K562 (cell line): ENCODE data around the gene LY6G6C. TPM values are rescaled to one million over a fixed set of nuclear protein-coding genes. Genes with fewer than 3 reads are reported as not detected.

Experiments
- FUS ChIP-seq: fragments of 200-400 bp; formaldehyde crosslinking; optimal IDR thresholded peaks from 2 replicates; pipeline ENCODE3; 2017; ENCODE audit warnings: low read depth, low read length
- HOXB6 ChIP-seq: fragments of 250-450 bp; sonication (Bioruptor Pico); IDR thresholded peaks from 2 replicates; pipeline ENCODE4 v1.5.1; 2022; ENCODE audit warnings: mild to moderate bottlenecking, borderline replicate concordance
- MXI1 ChIP-seq: IDR thresholded peaks from 2 replicates; pipeline ENCODE4 v1.6.1; 2011; ENCODE audit warnings: low read depth, mild to moderate bottlenecking, improper control_type of control experiment, low read length
- PML ChIP-seq: IDR thresholded peaks from 2 replicates; pipeline ENCODE4 v1.6.1; 2012; ENCODE audit warnings: low read length, inconsistent platforms
- ZC3H4 ChIP-seq: sonication (generic); formaldehyde crosslinking; IDR thresholded peaks from 2 replicates; pipeline ENCODE4 v1.9.0; 2021; ENCODE audit warnings: missing genetic modification reagents, borderline replicate concordance
- ZNF77 ChIP-seq: fragments of 250-450 bp; sonication (Bioruptor Pico); IDR thresholded peaks from 2 replicates; pipeline ENCODE4 v1.5.0; 2020
- polyA plus RNA-seq, 8 experiments: library from polyadenylated mRNA; depleted of rRNA in 4 of 8; stranded (reverse) in 5 of 8; unstranded in 3 of 8; fragments of >200 nt; fragmentation: Nextera tagmentation in 2 of 8; fragmentation: Illumina TruSeq in 1 of 8; extraction: Ambion mirVana in 2 of 8; extraction: Trizol in 1 of 8; gene quantifications; 2 replicates each; pipeline versions ENCODE4 v1.2.1 to v1.2.3, GENCODE V29; 2011 to 2014; ENCODE audit warnings: inconsistent platforms in 1 of 8, missing spikeins in 1 of 8
- total RNA-seq, 7 experiments: library from RNA; depleted of rRNA in 6 of 7; stranded (reverse); fragments of >200 nt in 6 of 7; fragmentation: Illumina TruSeq in 2 of 7; extraction: Trizol in 2 of 7; gene quantifications; 2 replicates each; pipeline versions ENCODE4 v1.2.1 to v1.2.3, GENCODE V29; 2011 to 2021; ENCODE audit warnings: low replicate concordance in 1 of 7
- TF ChIP-seq, protein P1 (sequence below): fragments of 450-650 bp; IDR thresholded peaks from 2 replicates; pipeline ENCODE4 v1.6.1; 2016; ENCODE audit warnings: mild to moderate bottlenecking, moderate library complexity
- TF ChIP-seq, protein P2 (sequence below): fragments of 450-650 bp; IDR thresholded peaks from 2 replicates; pipeline ENCODE4 v1.6.1; 2016; ENCODE audit warnings: missing biosample characterization, missing genetic modification characterization
- TF ChIP-seq, protein P3 (sequence below): fragments of 450-650 bp; formaldehyde crosslinking; IDR thresholded peaks from 2 replicates; pipeline ENCODE4 v1.4.0; 2022; ENCODE audit warnings: missing genetic modification characterization
- TF ChIP-seq, protein P4 (sequence below): fragments of 250-450 bp; sonication (Bioruptor Pico); IDR thresholded peaks from 2 replicates; pipeline ENCODE4 v1.8.0; 2022; ENCODE audit warnings: moderate library complexity, mild to moderate bottlenecking, inconsistent platforms
- TF ChIP-seq, protein P5 (sequence below): IDR thresholded peaks from 2 replicates; pipeline ENCODE4 v1.6.1; 2011; ENCODE audit warnings: borderline replicate concordance, low read depth, mild to moderate bottlenecking, moderate library complexity, low read length; ENCODE audit not compliant: insufficient read depth, poor library complexity, severe bottlenecking

Gene LY6G6C
- total and polyA plus RNA-seq, 9 of the 15 experiments (the other 6 are each of a cell fraction or from before 2014, with no cell fraction given): 0.06 to 0.20 TPM; not detected in 7

DNA sequence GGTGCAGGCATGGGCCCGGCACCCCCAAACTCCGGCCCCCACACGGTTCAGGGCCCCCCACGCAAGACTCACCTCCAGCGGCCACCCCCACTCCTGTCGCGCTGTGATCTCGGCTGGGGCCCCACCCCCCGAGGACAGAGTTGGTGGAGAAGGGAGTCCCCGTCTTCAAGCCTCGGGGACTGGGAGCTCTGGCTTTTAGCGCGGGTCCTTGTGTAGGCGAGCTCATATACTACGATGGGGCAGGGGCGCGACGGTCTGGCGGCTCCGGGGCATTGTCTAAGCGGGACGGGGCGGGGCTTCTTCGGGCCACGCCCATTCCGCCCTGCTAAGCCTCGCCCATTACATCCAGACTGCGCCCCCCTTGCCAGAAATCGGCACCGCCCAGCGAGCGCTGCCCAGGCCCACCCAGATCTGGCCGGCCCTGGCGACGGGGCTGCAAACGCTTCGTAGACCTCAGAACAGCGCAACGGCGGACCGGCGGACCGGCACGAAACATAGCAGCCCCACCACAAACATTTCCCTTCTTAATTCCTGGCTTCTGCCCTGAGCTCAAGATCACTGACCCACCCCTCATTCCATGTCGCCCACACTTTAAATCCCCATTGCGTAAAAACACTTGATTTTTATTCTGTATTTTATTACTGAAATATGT lies 8.6 kb upstream of the LY6G6C start (continued):
- TF ChIP-seq, protein P1, sequence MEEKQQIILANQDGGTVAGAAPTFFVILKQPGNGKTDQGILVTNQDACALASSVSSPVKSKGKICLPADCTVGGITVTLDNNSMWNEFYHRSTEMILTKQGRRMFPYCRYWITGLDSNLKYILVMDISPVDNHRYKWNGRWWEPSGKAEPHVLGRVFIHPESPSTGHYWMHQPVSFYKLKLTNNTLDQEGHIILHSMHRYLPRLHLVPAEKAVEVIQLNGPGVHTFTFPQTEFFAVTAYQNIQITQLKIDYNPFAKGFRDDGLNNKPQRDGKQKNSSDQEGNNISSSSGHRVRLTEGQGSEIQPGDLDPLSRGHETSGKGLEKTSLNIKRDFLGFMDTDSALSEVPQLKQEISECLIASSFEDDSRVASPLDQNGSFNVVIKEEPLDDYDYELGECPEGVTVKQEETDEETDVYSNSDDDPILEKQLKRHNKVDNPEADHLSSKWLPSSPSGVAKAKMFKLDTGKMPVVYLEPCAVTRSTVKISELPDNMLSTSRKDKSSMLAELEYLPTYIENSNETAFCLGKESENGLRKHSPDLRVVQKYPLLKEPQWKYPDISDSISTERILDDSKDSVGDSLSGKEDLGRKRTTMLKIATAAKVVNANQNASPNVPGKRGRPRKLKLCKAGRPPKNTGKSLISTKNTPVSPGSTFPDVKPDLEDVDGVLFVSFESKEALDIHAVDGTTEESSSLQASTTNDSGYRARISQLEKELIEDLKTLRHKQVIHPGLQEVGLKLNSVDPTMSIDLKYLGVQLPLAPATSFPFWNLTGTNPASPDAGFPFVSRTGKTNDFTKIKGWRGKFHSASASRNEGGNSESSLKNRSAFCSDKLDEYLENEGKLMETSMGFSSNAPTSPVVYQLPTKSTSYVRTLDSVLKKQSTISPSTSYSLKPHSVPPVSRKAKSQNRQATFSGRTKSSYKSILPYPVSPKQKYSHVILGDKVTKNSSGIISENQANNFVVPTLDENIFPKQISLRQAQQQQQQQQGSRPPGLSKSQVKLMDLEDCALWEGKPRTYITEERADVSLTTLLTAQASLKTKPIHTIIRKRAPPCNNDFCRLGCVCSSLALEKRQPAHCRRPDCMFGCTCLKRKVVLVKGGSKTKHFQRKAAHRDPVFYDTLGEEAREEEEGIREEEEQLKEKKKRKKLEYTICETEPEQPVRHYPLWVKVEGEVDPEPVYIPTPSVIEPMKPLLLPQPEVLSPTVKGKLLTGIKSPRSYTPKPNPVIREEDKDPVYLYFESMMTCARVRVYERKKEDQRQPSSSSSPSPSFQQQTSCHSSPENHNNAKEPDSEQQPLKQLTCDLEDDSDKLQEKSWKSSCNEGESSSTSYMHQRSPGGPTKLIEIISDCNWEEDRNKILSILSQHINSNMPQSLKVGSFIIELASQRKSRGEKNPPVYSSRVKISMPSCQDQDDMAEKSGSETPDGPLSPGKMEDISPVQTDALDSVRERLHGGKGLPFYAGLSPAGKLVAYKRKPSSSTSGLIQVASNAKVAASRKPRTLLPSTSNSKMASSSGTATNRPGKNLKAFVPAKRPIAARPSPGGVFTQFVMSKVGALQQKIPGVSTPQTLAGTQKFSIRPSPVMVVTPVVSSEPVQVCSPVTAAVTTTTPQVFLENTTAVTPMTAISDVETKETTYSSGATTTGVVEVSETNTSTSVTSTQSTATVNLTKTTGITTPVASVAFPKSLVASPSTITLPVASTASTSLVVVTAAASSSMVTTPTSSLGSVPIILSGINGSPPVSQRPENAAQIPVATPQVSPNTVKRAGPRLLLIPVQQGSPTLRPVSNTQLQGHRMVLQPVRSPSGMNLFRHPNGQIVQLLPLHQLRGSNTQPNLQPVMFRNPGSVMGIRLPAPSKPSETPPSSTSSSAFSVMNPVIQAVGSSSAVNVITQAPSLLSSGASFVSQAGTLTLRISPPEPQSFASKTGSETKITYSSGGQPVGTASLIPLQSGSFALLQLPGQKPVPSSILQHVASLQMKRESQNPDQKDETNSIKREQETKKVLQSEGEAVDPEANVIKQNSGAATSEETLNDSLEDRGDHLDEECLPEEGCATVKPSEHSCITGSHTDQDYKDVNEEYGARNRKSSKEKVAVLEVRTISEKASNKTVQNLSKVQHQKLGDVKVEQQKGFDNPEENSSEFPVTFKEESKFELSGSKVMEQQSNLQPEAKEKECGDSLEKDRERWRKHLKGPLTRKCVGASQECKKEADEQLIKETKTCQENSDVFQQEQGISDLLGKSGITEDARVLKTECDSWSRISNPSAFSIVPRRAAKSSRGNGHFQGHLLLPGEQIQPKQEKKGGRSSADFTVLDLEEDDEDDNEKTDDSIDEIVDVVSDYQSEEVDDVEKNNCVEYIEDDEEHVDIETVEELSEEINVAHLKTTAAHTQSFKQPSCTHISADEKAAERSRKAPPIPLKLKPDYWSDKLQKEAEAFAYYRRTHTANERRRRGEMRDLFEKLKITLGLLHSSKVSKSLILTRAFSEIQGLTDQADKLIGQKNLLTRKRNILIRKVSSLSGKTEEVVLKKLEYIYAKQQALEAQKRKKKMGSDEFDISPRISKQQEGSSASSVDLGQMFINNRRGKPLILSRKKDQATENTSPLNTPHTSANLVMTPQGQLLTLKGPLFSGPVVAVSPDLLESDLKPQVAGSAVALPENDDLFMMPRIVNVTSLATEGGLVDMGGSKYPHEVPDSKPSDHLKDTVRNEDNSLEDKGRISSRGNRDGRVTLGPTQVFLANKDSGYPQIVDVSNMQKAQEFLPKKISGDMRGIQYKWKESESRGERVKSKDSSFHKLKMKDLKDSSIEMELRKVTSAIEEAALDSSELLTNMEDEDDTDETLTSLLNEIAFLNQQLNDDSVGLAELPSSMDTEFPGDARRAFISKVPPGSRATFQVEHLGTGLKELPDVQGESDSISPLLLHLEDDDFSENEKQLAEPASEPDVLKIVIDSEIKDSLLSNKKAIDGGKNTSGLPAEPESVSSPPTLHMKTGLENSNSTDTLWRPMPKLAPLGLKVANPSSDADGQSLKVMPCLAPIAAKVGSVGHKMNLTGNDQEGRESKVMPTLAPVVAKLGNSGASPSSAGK: no peak
- TF ChIP-seq ZC3H4: no peak
- peak; percentile 86 for TF ChIP-seq PML
- TF ChIP-seq, protein P2, sequence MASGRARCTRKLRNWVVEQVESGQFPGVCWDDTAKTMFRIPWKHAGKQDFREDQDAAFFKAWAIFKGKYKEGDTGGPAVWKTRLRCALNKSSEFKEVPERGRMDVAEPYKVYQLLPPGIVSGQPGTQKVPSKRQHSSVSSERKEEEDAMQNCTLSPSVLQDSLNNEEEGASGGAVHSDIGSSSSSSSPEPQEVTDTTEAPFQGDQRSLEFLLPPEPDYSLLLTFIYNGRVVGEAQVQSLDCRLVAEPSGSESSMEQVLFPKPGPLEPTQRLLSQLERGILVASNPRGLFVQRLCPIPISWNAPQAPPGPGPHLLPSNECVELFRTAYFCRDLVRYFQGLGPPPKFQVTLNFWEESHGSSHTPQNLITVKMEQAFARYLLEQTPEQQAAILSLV (tag): no peak
- TF ChIP-seq ZNF77 (CRISPR knock-in tag): peak; percentile 98
- TF ChIP-seq MXI1: no peak
- TF ChIP-seq HOXB6: peak; percentile 72
- peak; percentile 67 for TF ChIP-seq FUS
- TF ChIP-seq, protein P3, sequence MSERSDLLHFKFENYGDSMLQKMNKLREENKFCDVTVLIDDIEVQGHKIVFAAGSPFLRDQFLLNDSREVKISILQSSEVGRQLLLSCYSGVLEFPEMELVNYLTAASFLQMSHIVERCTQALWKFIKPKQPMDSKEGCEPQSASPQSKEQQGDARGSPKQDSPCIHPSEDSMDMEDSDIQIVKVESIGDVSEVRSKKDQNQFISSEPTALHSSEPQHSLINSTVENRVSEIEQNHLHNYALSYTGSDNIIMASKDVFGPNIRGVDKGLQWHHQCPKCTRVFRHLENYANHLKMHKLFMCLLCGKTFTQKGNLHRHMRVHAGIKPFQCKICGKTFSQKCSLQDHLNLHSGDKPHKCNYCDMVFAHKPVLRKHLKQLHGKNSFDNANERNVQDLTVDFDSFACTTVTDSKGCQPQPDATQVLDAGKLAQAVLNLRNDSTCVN (CRISPR knock-in tag): peak; percentile 97
- TF ChIP-seq, protein P4, sequence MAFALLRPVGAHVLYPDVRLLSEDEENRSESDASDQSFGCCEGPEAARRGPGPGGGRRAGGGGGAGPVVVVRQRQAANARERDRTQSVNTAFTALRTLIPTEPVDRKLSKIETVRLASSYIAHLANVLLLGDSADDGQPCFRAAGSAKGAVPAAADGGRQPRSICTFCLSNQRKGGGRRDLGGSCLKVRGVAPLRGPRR (CRISPR knock-in tag): 0 out of 2 replicates have a peak, but pooled peaks have one; percentile 64
- TF ChIP-seq, protein P5, sequence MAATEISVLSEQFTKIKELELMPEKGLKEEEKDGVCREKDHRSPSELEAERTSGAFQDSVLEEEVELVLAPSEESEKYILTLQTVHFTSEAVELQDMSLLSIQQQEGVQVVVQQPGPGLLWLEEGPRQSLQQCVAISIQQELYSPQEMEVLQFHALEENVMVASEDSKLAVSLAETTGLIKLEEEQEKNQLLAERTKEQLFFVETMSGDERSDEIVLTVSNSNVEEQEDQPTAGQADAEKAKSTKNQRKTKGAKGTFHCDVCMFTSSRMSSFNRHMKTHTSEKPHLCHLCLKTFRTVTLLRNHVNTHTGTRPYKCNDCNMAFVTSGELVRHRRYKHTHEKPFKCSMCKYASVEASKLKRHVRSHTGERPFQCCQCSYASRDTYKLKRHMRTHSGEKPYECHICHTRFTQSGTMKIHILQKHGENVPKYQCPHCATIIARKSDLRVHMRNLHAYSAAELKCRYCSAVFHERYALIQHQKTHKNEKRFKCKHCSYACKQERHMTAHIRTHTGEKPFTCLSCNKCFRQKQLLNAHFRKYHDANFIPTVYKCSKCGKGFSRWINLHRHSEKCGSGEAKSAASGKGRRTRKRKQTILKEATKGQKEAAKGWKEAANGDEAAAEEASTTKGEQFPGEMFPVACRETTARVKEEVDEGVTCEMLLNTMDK: no peak
